Measurements from ENCODE around the gene PDPN. TPM values are rescaled to one million over a fixed set of nuclear protein-coding genes. Genes with fewer than 3 reads are reported as not detected.

PDPN gene
- total RNA-seq, 1 donor from 2014 or later = 4.3 TPM

- no peak overlapping the region for H3K4me3 Mint-ChIP-seq (ENCODE audit: unreplicated experiment)
- H3K27ac Mint-ChIP-seq (ENCODE audit: unreplicated experiment) = no peak overlapping the region
- no peak for TF ChIP-seq CTCF (IDR thresholded peaks at IDR 0.05; ENCODE audit: unreplicated experiment)
- H3K36me3 Mint-ChIP-seq (ENCODE audit: low read depth, unreplicated experiment) = peaks cover 4% of the 10 kb centered on the region
- H3K27me3 Mint-ChIP-seq (ENCODE audit: unreplicated experiment) = peaks cover 1% of the 10 kb centered on the region
- DNase-seq (ENCODE audit: low spot score) = no peak
- peaks cover 4% of the 10 kb centered on the region for H3K4me1 Mint-ChIP-seq (ENCODE audit: unreplicated experiment)
- H3K9me3 Mint-ChIP-seq (ENCODE audit: unreplicated experiment) = no peaks in the 10 kb centered on the region
Observed at GRCh38 chr1:13595411-13595810, 11.8 kb downstream of the PDPN start.

GRCh38 chr1:13597166-13597565 is 13.5 kb downstream of the PDPN start:
- Mint-ChIP-seq H3K4me3 (ENCODE audit: unreplicated experiment) (no peak overlapping the region), H3K36me3 (ENCODE audit: low read depth, unreplicated experiment) (no peaks in the 10 kb centered on the region), H3K9me3 (ENCODE audit: unreplicated experiment) (no peaks in the 10 kb centered on the region), H3K27ac (ENCODE audit: unreplicated experiment) (no peak overlapping the region), H3K4me1 (ENCODE audit: unreplicated experiment) (peaks cover 4% of the 10 kb centered on the region), H3K27me3 (ENCODE audit: unreplicated experiment) (no peaks in the 10 kb centered on the region)
- TF ChIP-seq CTCF (IDR thresholded peaks at IDR 0.05; ENCODE audit: unreplicated experiment) = no peak
- no peak for DNase-seq (ENCODE audit: low spot score)

GRCh38 chr1:13600762-13601453 is 17.3 kb downstream of the PDPN start:
- DNase-seq (ENCODE audit: low spot score) = no peak

GRCh38 chr1:13604176-13604575 is 20.5 kb downstream of the PDPN start:
- Mint-ChIP-seq H3K4me1 (ENCODE audit: unreplicated experiment) (no peaks in the 10 kb centered on the region), H3K27me3 (ENCODE audit: unreplicated experiment) (no peaks in the 10 kb centered on the region), H3K36me3 (ENCODE audit: low read depth, unreplicated experiment) (no peaks in the 10 kb centered on the region), H3K4me3 (ENCODE audit: unreplicated experiment) (no peak overlapping the region), H3K27ac (ENCODE audit: unreplicated experiment) (no peak overlapping the region), H3K9me3 (ENCODE audit: unreplicated experiment) (no peaks in the 10 kb centered on the region)
- no peak for TF ChIP-seq CTCF (IDR thresholded peaks at IDR 0.05; ENCODE audit: unreplicated experiment)
- DNase-seq (ENCODE audit: low spot score) = no peak

More at GRCh38 chr1:13600762-13601453, 17.3 kb downstream of the PDPN start:
- no peak for TF ChIP-seq CTCF (IDR thresholded peaks at IDR 0.05; ENCODE audit: unreplicated experiment)
- no peaks in the 10 kb centered on the region for H3K9me3 Mint-ChIP-seq (ENCODE audit: unreplicated experiment)
- no peaks in the 10 kb centered on the region for H3K4me1 Mint-ChIP-seq (ENCODE audit: unreplicated experiment)
- H3K27ac Mint-ChIP-seq (ENCODE audit: unreplicated experiment) = no peak overlapping the region
- no peaks in the 10 kb centered on the region for H3K27me3 Mint-ChIP-seq (ENCODE audit: unreplicated experiment)
- no peaks in the 10 kb centered on the region for H3K36me3 Mint-ChIP-seq (ENCODE audit: low read depth, unreplicated experiment)
- no peak overlapping the region for H3K4me3 Mint-ChIP-seq (ENCODE audit: unreplicated experiment)

GRCh38 chr1:13604721-13605120 is 21.1 kb downstream of the PDPN start:
- Mint-ChIP-seq H3K4me1 (ENCODE audit: unreplicated experiment) (no peaks in the 10 kb centered on the region), H3K36me3 (ENCODE audit: low read depth, unreplicated experiment) (no peaks in the 10 kb centered on the region), H3K27ac (ENCODE audit: unreplicated experiment) (no peak overlapping the region), H3K9me3 (ENCODE audit: unreplicated experiment) (no peaks in the 10 kb centered on the region), H3K27me3 (ENCODE audit: unreplicated experiment) (no peaks in the 10 kb centered on the region), H3K4me3 (ENCODE audit: unreplicated experiment) (no peak overlapping the region)
- no peak for TF ChIP-seq CTCF (IDR thresholded peaks at IDR 0.05; ENCODE audit: unreplicated experiment)
- no peak for DNase-seq (ENCODE audit: low spot score)

Measured in endothelial cell (in vitro differentiated cells).